Cortex of kidney (tissue), 1 donor: Measurements from ENCODE around the gene PLIN4.

Source experiments
- DNase-seq: peaks from one replicate; lab custom pipeline; 2025; lab: John Stamatoyannopoulos, UW

Gene PLIN4

DNA sequence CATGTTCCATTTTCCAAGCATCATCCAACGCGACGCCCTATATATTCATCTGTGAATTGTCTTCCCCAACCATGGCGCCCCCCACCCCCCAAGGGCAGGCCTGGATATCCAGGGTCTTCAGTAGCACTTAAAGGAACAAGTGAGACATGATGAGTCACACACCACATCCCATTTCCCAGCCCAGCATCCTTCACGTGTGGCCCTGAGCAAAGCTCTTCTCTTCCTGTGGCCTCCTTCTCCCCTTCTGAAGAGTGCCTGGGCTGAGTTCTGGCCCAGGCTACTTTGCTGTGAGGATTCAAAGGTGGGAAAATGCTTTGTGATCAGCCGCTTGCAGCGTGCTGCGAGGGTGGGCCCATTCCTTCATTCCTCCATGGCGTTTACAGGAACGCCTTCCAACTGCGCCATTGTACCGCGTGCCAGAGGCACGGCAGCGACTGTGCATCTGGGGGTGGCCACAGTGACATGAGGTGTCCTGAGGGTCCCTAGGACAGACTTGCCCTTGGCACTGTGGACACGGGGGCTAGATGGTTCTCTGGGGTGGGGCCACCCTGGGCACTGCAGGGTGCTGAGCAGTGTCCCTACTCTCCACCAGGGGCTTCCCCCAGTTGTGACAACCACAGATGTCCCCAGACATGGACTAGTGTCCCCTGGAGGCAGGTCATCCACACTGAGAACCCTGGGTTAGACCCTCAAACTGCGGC, 11.7 kb downstream of the PLIN4 start:
- DNase-seq, result no peak

GRCh38 chr19:4505570-4506448, 12.5 kb downstream of the PLIN4 start:
- DNase-seq, result no peak

DNA sequence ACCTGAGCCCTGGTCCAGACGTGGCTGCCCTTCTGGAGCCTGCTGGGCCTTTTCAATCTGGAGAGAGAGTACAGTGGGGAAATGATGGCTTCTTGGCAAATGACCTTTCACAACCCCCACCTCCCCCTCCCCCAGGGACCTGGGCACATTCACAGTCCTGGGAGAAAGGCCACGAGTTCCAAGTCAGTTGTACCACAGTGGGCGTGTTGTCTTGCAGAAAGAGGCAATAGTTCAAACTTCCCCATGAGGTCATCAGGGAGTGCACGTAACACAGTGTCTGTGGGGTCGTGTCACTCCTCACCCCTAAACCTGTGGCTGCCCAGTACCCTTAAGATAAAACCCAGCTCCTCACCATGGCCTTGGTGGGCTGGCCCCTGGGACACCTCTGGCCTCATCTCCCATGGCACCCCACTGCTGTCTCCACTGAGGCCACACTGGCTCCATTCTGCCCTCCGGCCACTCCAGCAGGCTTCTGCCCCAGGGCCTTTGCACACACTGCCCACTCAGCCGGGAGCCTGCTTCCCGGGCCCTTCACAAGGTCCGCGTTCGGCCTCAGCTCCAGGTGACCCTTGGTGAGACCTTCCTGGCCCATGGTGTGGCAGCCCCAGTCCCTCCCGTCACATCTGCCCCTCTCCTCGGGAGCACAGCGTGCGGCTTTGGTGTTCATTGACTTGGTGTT, 13.3 kb downstream of the PLIN4 start:
- no peak for DNase-seq

- DNase-seq, result no peak
Measured at GRCh38 chr19:4504297-4504701, 14.0 kb downstream of the PLIN4 start.

DNA sequence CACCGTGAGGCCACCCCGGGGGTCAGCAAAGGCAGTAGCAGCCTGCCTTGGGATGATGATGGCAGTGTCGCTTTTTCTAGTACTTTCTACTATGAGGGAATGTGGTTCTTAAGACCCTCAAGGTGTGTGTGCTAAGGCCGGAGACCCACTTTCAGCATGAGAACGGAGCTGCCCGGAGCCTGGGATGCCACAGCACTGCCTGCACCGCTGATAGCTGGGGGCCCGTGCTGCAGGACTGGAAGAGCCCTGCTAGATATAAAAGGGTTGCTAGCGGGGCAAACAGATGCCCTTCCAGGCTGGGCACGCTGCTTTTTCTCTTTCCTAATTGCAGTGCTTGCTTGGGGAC, 14.5 kb downstream of the PLIN4 start:
- DNase-seq, result no peak

DNA sequence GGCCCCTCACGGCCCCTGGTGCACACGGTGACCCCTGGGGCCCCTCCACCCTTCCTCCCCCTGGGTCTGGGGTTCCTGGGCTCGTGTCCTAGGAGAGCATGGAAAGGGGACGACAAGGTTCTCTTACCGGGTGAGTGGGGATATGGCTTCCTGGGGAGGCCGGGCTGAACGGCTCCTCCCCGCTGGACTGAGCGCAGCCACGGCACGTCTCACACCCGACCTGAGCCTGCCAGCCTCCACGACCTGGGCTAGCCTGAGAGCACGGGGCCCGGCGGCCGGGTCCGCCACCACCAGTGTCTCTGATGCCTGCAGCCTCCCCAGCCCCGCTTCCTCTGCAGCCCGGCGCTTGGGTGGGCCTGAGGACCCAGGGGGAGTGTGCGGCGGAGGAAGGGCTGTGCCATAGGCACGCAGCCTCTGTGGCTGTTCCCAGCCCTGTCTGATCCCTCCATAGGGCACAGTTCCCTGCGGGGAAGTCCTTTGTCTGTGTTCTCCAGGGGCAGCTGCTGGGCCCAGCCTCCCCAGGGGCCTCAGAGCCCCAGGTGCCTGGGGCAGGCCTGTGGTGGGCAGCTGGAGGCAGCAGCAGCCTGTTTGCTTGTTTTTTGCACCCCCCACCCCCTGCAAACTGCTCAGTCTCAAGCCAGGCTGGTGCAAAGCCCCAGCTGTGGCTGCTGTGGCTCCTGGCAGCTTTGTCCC, 15.0 kb downstream of the PLIN4 start:
- no peak for DNase-seq

DNA sequence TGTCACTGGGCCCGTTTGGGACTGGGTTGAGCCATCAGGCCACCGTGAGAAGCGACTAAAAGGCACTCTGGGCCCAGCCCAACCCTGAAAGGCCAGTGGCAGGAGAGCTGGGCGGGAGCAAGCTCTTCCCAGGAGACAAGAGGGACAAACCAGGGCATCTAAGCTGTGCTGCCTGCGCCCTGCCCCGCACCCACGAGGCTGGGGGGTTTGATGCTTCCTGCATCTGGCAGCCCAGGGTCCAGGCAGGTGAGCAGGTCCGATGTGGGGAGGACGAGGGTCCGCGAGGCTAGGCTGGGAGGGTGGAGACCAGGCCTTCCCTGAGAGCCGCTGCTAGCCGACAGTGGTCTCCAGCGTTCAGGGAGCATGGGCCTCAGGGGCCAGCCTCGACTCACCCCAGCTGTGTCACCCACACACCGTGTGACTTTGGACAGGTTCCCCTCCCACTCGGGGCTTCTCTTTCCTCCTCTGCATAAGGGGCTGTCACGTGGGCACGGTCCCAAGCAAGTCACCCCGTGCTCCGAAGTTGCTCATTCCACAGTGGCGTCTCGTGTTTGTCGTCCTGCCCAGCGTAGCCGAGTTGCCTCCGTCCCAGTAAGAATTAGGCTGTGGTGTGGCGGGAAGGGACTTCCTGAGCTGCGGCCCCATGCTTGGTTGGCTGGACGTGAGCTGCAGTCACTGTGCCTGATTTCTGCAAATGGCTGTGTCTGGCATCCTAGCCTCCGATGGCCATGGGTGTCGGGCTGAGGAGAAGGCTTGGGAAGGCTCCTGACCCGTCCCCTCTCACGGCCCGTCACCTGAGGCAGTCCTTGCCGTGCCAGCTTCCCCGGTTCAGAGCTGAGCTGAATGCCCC, 15.8 kb downstream of the PLIN4 start:
- DNase-seq, result no peak

DNA sequence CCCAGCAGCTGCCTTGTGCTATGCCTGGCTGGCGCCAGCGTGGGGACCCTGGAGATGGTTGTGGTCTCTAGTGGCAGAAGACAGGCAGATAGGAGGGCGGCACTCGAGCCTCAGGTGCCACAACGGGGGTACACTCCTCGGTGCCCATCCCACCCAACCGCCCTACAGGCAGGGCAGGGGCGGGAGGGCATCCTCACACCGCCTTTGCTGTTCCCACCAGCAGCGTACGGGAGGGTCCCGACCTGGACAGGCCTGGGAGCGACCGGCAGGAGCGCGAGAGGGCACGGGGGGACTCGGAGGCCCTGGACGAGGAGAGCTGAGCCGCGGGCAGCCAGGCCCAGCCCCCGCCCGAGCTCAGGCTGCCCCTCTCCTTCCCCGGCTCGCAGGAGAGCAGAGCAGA, 16.6 kb downstream of the PLIN4 start:
- DNase-seq, result no peak

GRCh38 chr19:4500841-4501591, 17.3 kb downstream of the PLIN4 start:
- no peak for DNase-seq

GRCh38 chr19:4499855-4500254, 18.4 kb downstream of the PLIN4 start:
- no peak for DNase-seq

DNA sequence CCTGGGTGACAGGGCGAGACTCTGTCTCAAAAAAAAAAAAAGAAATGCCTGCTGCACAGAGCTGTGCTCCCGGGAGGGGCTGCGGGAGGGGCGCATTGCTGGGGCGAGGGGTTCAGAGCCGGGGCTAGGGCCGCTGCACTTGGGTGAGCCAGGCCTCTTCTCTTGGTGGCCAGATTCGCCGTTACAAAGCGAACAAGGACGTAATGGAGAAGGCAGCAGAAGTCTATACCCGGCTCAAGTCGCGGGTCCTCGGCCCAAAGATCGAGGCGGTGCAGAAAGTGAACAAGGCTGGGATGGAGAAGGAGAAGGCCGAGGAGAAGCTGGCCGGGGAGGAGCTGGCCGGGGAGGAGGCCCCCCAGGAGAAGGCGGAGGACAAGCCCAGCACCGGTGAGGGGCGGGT, 19.0 kb downstream of the PLIN4 start:
- no peak for DNase-seq

DNA sequence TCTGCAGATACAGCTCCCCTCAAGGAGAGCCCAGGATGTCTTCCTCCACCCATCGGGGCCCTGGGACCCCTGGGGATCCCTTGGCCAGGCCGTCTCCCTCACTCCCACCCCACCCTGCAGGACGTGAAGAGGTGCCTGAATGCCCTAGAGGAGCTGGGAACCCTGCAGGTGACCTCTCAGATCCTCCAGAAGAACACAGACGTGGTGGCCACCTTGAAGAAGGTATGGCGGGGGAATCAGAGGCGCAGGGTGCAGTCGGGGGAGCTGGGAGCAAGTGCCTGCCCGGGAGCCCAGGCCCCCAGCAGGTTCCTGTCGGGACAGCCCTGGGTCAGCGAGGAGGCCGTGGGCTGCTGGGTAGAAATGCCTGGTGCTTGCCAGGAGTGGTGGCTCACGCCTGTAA, 19.6 kb downstream of the PLIN4 start:
- DNase-seq, result no peak

DNA sequence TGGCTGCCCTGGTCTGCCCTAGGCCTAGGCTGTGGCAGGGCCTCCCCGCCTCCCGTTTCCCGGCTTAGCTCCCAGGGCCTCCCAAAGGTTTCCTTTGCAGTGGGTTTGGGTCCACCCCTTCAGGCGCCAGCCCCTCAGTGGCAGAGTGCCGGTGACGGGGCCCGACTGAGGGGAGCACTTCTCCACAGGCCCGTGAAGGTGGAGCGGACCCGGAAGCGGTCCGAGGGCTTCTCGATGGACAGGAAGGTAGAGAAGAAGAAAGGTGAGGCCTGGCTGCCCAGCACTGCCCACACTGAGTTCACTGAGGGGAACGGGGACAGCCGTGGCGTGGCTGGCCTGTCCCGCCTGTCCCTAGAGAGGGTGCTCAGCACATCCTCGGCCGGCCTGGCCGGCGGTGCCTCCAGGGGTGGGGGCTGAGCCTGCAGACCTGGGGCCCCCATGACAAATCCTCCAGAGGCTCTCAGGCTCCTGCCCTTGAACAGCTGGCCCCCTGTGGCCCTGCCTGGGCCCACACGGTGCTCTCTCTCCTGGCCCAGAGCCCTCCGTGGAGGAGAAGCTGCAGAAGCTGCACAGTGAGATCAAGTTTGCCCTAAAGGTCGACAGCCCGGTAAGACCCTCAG, 20.4 kb downstream of the PLIN4 start:
- DNase-seq, result no peak

GRCh38 chr19:4496304-4496703, 22.0 kb downstream of the PLIN4 start:
- no peak for DNase-seq

DNA sequence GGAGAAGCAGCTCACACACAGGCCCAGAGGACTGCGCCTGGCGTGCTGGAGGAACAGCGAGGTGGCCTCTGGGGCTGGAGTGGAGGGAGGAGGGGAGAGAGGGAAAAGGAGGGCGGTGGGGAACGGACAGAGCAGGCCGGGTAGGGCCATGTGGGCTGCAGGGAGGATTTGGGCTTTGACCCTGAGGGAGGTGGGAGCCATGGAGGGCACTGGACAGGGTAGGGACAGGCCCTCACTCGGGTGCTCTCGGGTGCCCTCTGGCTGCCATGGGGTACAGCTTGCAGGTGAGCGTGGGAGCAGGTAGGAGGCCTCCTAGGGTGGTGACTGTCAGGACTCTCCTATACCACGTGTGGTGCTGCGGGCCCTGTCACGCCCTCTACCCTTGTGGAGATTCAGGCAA, 22.8 kb downstream of the PLIN4 start:
- no peak for DNase-seq

DNA sequence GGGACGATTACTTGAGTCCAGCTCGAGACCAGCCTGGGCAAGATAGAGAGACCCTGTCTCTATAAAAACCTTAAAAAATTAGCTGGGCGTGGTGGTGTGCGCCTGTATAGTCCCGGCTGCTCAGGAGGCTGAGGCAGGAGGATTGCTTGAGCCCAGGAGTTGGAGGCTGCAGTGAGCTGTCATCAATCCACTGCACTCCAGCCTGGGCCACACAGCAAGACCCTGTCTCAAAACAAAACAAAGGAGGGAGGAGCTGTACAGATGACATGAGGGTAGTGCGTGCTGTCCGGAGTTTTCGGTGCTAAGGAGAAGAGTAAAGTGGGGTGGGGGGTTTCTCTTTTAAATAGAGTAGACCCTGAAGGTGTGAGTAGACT, 23.6 kb downstream of the PLIN4 start:
- no peak for DNase-seq

DNA sequence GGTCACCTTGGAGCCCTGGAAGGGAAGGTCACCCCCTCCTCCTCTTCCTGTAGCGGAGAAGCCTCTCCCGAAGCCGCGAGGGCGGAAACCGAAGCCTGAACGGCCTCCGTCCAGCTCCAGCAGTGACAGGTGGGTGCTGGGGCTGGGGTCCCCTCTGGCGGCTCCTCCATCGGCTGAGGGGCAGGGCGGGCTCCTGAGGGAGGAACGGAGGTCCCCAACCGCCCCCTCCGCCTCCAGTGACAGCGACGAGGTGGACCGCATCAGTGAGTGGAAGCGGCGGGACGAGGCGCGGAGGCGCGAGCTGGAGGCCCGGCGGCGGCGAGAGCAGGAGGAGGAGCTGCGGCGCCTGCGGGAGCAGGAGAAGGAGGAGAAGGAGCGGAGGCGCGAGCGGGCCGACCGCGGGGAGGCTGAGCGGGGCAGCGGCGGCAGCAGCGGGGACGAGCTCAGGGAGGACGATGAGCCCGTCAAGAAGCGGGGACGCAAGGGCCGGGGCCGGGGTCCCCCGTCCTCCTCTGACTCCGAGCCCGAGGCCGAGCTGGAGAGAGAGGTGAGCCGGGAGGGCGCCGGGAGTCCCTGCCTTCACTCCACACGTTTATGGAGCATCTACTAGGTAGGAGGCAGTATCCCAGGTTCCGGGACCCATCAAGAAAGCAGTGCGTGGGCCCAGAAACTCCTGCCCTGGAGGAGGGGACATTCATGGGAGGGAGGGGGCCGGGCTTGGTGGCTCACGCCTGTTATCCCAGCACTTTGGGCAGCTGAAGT, 24.2 kb downstream of the PLIN4 start:
- no peak for DNase-seq

GRCh38 chr19:4493104-4493928, 25.0 kb downstream of the PLIN4 start:
- DNase-seq, result no peak
